Measurements from ENCODE around the gene LATS1. TPM values are rescaled to one million over a fixed set of nuclear protein-coding genes. Genes with fewer than 3 reads are reported as not detected.
"Not testable (repeated sequence)": the region's sequence is repeated elsewhere in the genome, so short reads cannot be mapped to it uniquely, and the experiment has no call there.

Gene LATS1
- polyA plus RNA-seq, 1 donor from 2014 or later: 12.8 TPM

DNA sequence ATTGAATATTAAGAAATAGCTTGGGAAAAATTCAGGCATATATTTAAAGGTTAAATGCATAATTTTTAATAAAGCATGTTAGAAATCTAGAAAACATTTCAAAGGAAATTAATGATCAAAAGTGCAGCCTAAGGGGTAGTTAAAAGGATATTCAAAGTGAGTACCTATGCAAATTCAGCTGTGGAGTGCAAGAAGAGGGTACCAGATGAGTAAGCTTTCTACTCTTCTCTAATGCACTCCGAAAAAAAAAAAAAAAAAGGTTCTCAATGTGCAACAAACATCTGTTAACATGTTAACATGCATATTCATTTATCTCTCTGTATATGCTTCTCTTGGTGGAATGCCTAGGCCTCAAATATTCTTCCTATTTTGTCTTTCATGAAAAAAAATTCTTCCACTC, 37.4 kb downstream of the LATS1 start:
- H3K9me2 ChIP-seq (ENCODE audit: insufficient read depth, low read length): no peaks in the 10 kb centered on the region
- peaks cover 12% of the 10 kb centered on the region for H3K79me2 ChIP-seq (replicated peaks; ENCODE audit: insufficient read depth, low read length)
- no peaks in the 10 kb centered on the region for H3K27me3 ChIP-seq (ENCODE audit: insufficient read depth, low read depth, low read length)
- no peak overlapping the region for H2AFZ ChIP-seq (ENCODE audit: low read depth, low read length)
- no peaks in the 10 kb centered on the region for H4K20me1 ChIP-seq (ENCODE audit: insufficient read depth)
- H3K36me3 ChIP-seq (ENCODE audit: insufficient read depth, low read length): peaks cover 25% of the 10 kb centered on the region
- H3K27ac ChIP-seq (ENCODE audit: low read length): no peak overlapping the region
- H3K4me2 ChIP-seq (ENCODE audit: low read length): no peak overlapping the region
- H3K9me3 ChIP-seq (ENCODE audit: low read length): no peaks in the 10 kb centered on the region
- no peaks in the 10 kb centered on the region for H3F3A ChIP-seq (ENCODE audit: insufficient read depth, low read length, poor library complexity, severe bottlenecking)
- no peak overlapping the region for H3K9ac ChIP-seq (ENCODE audit: low read length)
- TF ChIP-seq EP300 (conservative IDR thresholded peaks at IDR 0.05; ENCODE audit: poor library complexity, severe bottlenecking) (no peak), SMC3 (conservative IDR thresholded peaks at IDR 0.05; ENCODE audit: poor library complexity) (no peak), RAD21 (conservative IDR thresholded peaks at IDR 0.05) (no peak), TAF1 (IDR thresholded peaks at IDR 0.05; ENCODE audit: low read depth) (no peak), POLR2AphosphoS5 (IDR thresholded peaks at IDR 0.05) (no peak), MXI1 (conservative IDR thresholded peaks at IDR 0.05; ENCODE audit: poor library complexity, severe bottlenecking) (no peak), EZH2 (IDR thresholded peaks at IDR 0.05; ENCODE audit: borderline replicate concordance, insufficient read depth, low read length, poor library complexity, severe bottlenecking) (no peak)
- TF ChIP-seq, protein P1, sequence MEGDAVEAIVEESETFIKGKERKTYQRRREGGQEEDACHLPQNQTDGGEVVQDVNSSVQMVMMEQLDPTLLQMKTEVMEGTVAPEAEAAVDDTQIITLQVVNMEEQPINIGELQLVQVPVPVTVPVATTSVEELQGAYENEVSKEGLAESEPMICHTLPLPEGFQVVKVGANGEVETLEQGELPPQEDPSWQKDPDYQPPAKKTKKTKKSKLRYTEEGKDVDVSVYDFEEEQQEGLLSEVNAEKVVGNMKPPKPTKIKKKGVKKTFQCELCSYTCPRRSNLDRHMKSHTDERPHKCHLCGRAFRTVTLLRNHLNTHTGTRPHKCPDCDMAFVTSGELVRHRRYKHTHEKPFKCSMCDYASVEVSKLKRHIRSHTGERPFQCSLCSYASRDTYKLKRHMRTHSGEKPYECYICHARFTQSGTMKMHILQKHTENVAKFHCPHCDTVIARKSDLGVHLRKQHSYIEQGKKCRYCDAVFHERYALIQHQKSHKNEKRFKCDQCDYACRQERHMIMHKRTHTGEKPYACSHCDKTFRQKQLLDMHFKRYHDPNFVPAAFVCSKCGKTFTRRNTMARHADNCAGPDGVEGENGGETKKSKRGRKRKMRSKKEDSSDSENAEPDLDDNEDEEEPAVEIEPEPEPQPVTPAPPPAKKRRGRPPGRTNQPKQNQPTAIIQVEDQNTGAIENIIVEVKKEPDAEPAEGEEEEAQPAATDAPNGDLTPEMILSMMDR (IDR thresholded peaks at IDR 0.05; ENCODE audit: poor library complexity, severe bottlenecking): no peak
- TF ChIP-seq, protein P2, sequence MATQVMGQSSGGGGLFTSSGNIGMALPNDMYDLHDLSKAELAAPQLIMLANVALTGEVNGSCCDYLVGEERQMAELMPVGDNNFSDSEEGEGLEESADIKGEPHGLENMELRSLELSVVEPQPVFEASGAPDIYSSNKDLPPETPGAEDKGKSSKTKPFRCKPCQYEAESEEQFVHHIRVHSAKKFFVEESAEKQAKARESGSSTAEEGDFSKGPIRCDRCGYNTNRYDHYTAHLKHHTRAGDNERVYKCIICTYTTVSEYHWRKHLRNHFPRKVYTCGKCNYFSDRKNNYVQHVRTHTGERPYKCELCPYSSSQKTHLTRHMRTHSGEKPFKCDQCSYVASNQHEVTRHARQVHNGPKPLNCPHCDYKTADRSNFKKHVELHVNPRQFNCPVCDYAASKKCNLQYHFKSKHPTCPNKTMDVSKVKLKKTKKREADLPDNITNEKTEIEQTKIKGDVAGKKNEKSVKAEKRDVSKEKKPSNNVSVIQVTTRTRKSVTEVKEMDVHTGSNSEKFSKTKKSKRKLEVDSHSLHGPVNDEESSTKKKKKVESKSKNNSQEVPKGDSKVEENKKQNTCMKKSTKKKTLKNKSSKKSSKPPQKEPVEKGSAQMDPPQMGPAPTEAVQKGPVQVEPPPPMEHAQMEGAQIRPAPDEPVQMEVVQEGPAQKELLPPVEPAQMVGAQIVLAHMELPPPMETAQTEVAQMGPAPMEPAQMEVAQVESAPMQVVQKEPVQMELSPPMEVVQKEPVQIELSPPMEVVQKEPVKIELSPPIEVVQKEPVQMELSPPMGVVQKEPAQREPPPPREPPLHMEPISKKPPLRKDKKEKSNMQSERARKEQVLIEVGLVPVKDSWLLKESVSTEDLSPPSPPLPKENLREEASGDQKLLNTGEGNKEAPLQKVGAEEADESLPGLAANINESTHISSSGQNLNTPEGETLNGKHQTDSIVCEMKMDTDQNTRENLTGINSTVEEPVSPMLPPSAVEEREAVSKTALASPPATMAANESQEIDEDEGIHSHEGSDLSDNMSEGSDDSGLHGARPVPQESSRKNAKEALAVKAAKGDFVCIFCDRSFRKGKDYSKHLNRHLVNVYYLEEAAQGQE (IDR thresholded peaks at IDR 0.05; ENCODE audit: borderline replicate concordance): no peak
- H3K4me3 ChIP-seq (ENCODE audit: low read length): no peak overlapping the region

DNA sequence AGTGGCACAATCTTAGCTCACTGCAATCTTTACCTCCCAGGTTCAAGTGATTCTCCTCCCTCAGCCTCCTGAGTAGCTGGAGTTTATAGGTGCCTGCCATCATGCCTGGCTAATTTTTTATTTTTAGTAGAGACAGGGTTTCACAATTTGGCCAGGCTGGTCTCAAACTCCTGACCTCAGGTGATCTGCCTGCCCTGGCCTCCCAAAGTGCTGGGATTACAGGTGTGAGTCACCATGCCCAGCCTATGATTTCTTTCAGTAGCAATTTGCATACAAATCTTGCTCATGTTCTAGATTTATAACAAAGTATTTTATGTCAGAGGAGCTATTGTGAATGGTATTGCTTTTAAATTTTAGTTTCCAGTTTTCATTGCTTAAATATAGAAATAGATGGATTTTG, 45.6 kb downstream of the LATS1 start:
- not testable (repeated sequence) for H3K4me3 ChIP-seq (ENCODE audit: low read length); H3K9me3 ChIP-seq (ENCODE audit: low read length); H3K9me2 ChIP-seq (ENCODE audit: insufficient read depth, low read length); H3F3A ChIP-seq (ENCODE audit: insufficient read depth, low read length, poor library complexity, severe bottlenecking); H2AFZ ChIP-seq (ENCODE audit: low read depth, low read length); H4K20me1 ChIP-seq (ENCODE audit: insufficient read depth); H3K27me3 ChIP-seq (ENCODE audit: insufficient read depth, low read depth, low read length); H3K36me3 ChIP-seq (ENCODE audit: insufficient read depth, low read length); H3K79me2 ChIP-seq (replicated peaks; ENCODE audit: insufficient read depth, low read length); H3K9ac ChIP-seq (ENCODE audit: low read length); H3K4me2 ChIP-seq (ENCODE audit: low read length); H3K27ac ChIP-seq (ENCODE audit: low read length)

DNA sequence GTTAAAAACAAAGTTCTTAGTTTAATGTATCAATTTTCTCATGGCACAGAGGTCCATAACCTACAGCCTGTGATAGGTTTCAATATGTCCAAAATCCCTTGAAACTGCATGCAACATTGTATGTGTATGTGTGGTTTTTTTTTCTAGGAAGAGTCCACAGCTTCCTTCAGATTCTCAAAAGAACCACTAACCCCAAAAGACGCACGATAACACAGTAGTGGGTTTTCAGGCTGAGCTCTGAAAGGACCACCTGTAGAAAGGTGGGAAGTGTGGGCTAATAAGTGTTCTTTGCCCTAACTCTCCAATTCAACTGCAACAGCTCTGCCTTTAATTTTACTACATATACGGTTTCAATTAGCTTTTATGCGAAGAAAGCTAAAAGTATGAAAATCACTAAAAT, 57.9 kb downstream of the LATS1 start:
- no peak overlapping the region for H3K4me3 ChIP-seq (ENCODE audit: low read length)
- H3K27ac ChIP-seq (ENCODE audit: low read length): no peak overlapping the region
- H2AFZ ChIP-seq (ENCODE audit: low read depth, low read length): no peak overlapping the region
- no peaks in the 10 kb centered on the region for H3K79me2 ChIP-seq (replicated peaks; ENCODE audit: insufficient read depth, low read length)
- no peaks in the 10 kb centered on the region for H4K20me1 ChIP-seq (ENCODE audit: insufficient read depth)
- H3K9me3 ChIP-seq (ENCODE audit: low read length): no peaks in the 10 kb centered on the region
- no peak overlapping the region for H3K4me2 ChIP-seq (ENCODE audit: low read length)
- H3K36me3 ChIP-seq (ENCODE audit: insufficient read depth, low read length): no peaks in the 10 kb centered on the region
- TF ChIP-seq SMC3 (conservative IDR thresholded peaks at IDR 0.05; ENCODE audit: poor library complexity) (no peak), POLR2AphosphoS5 (IDR thresholded peaks at IDR 0.05) (no peak), EZH2 (IDR thresholded peaks at IDR 0.05; ENCODE audit: borderline replicate concordance, insufficient read depth, low read length, poor library complexity, severe bottlenecking) (no peak), RAD21 (conservative IDR thresholded peaks at IDR 0.05) (no peak), TAF1 (IDR thresholded peaks at IDR 0.05; ENCODE audit: low read depth) (no peak), EP300 (conservative IDR thresholded peaks at IDR 0.05; ENCODE audit: poor library complexity, severe bottlenecking) (no peak), MXI1 (conservative IDR thresholded peaks at IDR 0.05; ENCODE audit: poor library complexity, severe bottlenecking) (no peak)
- TF ChIP-seq, protein P2 (IDR thresholded peaks at IDR 0.05; ENCODE audit: borderline replicate concordance): no peak
- TF ChIP-seq, protein P1 (IDR thresholded peaks at IDR 0.05; ENCODE audit: poor library complexity, severe bottlenecking): no peak
- no peaks in the 10 kb centered on the region for H3K27me3 ChIP-seq (ENCODE audit: insufficient read depth, low read depth, low read length)
- H3F3A ChIP-seq (ENCODE audit: insufficient read depth, low read length, poor library complexity, severe bottlenecking): no peaks in the 10 kb centered on the region
- no peaks in the 10 kb centered on the region for H3K9me2 ChIP-seq (ENCODE audit: insufficient read depth, low read length)
- H3K9ac ChIP-seq (ENCODE audit: low read length): no peak overlapping the region

All from neural cell (in vitro differentiated cells).